Mesothelial cell of epicardium (in vitro differentiated cells): ENCODE measurements around the gene TNFSF18. TPM values are rescaled to one million over a fixed set of nuclear protein-coding genes. Genes with fewer than 3 reads are reported as not detected.

Experiments
- DNase-seq, 2 experiments: peaks; one replicate each; pipeline ENCODE4 v3.0.0; 2021; ENCODE audit warnings: low spot score in 2 of 2; ENCODE audit not compliant: unreplicated experiment in 2 of 2
- H3K27ac Mint-ChIP-seq: 2 replicates; pipeline ENCODE4 v1.8.0; 2021; ENCODE audit warnings: mixed read lengths
- H3K27me3 Mint-ChIP-seq: 2 replicates; pipeline ENCODE4 v1.8.0; 2021; ENCODE audit warnings: low read depth, mixed read lengths
- H3K36me3 Mint-ChIP-seq: 2 replicates; pipeline ENCODE4 v1.8.0; 2021; ENCODE audit warnings: mixed read lengths
- H3K4me1 Mint-ChIP-seq: 2 replicates; pipeline ENCODE4 v1.8.0; 2021; ENCODE audit warnings: mixed read lengths
- H3K4me3 Mint-ChIP-seq: 2 replicates; pipeline ENCODE4 v1.8.0; 2021; ENCODE audit warnings: mild to moderate bottlenecking, moderate library complexity, mixed read lengths
- H3K9me3 Mint-ChIP-seq: 2 replicates; pipeline ENCODE4 v1.8.0; 2021; ENCODE audit warnings: mixed read lengths
- total RNA-seq: library from RNA; stranded (reverse); gene quantifications from 3 replicates; pipeline ENCODE4 v1.2.1, GENCODE V29; 2021
- TF ChIP-seq, protein P1 (sequence below): fragments of 200-600 bp; sonication (generic); IDR thresholded peaks from one replicate; pipeline ENCODE4 v1.5.0; 2021; ENCODE audit warnings: antibody characterized with exemption; ENCODE audit not compliant: unreplicated experiment

Gene TNFSF18
- total RNA-seq, 1 donor from 2014 or later: 3.7 TPM

- Mint-ChIP-seq H3K27ac (no peak overlapping the region), H3K27me3 (no peaks in the 10 kb centered on the region), H3K4me1 (peaks cover 4% of the 10 kb centered on the region), H3K9me3 (peaks cover 24% of the 10 kb centered on the region), H3K4me3 (no peak overlapping the region), H3K36me3 (peaks cover 2% of the 10 kb centered on the region)
- TF ChIP-seq, protein P1, sequence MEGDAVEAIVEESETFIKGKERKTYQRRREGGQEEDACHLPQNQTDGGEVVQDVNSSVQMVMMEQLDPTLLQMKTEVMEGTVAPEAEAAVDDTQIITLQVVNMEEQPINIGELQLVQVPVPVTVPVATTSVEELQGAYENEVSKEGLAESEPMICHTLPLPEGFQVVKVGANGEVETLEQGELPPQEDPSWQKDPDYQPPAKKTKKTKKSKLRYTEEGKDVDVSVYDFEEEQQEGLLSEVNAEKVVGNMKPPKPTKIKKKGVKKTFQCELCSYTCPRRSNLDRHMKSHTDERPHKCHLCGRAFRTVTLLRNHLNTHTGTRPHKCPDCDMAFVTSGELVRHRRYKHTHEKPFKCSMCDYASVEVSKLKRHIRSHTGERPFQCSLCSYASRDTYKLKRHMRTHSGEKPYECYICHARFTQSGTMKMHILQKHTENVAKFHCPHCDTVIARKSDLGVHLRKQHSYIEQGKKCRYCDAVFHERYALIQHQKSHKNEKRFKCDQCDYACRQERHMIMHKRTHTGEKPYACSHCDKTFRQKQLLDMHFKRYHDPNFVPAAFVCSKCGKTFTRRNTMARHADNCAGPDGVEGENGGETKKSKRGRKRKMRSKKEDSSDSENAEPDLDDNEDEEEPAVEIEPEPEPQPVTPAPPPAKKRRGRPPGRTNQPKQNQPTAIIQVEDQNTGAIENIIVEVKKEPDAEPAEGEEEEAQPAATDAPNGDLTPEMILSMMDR: no peak
- no peak for DNase-seq
Observed at GRCh38 chr1:173063171-173063570, 12.4 kb upstream of the TNFSF18 start.

- peaks cover 24% of the 10 kb centered on the region for H3K9me3 Mint-ChIP-seq
- TF ChIP-seq, protein P1: no peak
- H3K36me3 Mint-ChIP-seq: peaks cover 2% of the 10 kb centered on the region
- peaks cover 4% of the 10 kb centered on the region for H3K4me1 Mint-ChIP-seq
- H3K4me3 Mint-ChIP-seq: no peak overlapping the region
- no peaks in the 10 kb centered on the region for H3K27me3 Mint-ChIP-seq
- no peak for DNase-seq
- no peak overlapping the region for H3K27ac Mint-ChIP-seq
Observed at GRCh38 chr1:173062150-173062938, 11.6 kb upstream of the TNFSF18 start.

DNA sequence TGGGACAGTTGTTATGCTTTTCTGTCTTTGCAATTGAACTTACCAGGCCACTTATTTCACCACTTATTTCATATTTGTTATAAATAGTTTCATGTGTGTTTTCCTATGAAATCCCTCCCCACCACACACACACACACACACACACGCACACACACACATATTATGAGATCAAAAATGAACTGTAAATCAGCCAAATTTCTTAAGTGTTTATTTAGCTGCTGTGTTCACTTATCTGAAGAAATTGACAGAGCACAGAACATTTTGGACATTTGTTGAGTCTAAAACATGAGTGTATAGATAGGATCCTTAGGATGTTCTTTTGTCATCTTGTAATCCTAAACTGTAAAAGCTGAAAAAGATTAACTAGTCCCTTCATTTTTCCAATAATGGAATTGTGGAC lies 7.8 kb upstream of the TNFSF18 start:
- Mint-ChIP-seq H3K27ac (no peak overlapping the region), H3K9me3 (peaks cover 3% of the 10 kb centered on the region), H3K36me3 (no peaks in the 10 kb centered on the region), H3K27me3 (no peaks in the 10 kb centered on the region), H3K4me1 (peaks cover 9% of the 10 kb centered on the region), H3K4me3 (no peak overlapping the region)
- no peak for DNase-seq
- TF ChIP-seq, protein P1: no peak

- H3K9me3 Mint-ChIP-seq: peaks cover 3% of the 10 kb centered on the region
- DNase-seq: no peak
- no peak overlapping the region for H3K4me3 Mint-ChIP-seq
- H3K27ac Mint-ChIP-seq: no peak overlapping the region
- H3K27me3 Mint-ChIP-seq: no peaks in the 10 kb centered on the region
- TF ChIP-seq, protein P1: no peak
- H3K4me1 Mint-ChIP-seq: peaks cover 13% of the 10 kb centered on the region
- no peaks in the 10 kb centered on the region for H3K36me3 Mint-ChIP-seq
Observed at GRCh38 chr1:173057984-173058383, 7.2 kb upstream of the TNFSF18 start.

DNA sequence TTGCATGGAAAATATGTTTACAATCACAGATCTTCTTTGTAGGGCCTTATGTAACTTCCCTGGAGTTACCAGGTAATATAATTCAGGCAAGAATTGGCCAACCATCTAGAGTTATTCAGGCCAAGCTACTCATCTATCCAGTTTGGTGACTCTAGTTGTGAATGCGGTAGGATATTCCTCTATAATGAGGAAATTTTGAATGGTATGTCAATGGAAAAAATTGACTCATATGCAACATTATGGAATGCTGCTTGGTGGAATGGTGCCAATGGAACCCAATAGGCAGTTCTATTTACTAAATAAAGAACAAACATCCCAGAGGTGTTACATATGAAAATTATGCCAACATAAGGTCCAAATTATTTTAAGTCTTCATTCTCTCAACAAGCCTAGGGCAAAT lies 5.6 kb upstream of the TNFSF18 start:
- no peak for DNase-seq
- no peak overlapping the region for H3K4me3 Mint-ChIP-seq
- H3K27ac Mint-ChIP-seq: no peak overlapping the region
- H3K4me1 Mint-ChIP-seq: peaks cover 28% of the 10 kb centered on the region
- no peaks in the 10 kb centered on the region for H3K27me3 Mint-ChIP-seq
- H3K9me3 Mint-ChIP-seq: peaks cover 3% of the 10 kb centered on the region
- H3K36me3 Mint-ChIP-seq: no peaks in the 10 kb centered on the region
- TF ChIP-seq, protein P1: no peak
